Endothelial cell of umbilical vein (primary cell): Measurements from ENCODE around the gene CARD9.

Source experiments
- CTCF ChIP-seq, 2 donors: IDR thresholded peaks; 1 replicate in 1 of 2; 2 replicates in 1 of 2; pipeline ENCODE4 v1.5.1; 2011; ENCODE audit warnings: low read length in 2 of 2, mild to moderate bottlenecking in 2 of 2, moderate library complexity in 2 of 2, control low read depth in 1 of 2, inconsistent platforms in 1 of 2, low read depth in 1 of 2; ENCODE audit not compliant: insufficient read depth in 1 of 2; ENCODE audit errors: extremely low read depth in 1 of 2
- GATA2 ChIP-seq: IDR thresholded peaks from 2 replicates; pipeline ENCODE4 v1.7.0; 2011; ENCODE audit warnings: low read depth, mild to moderate bottlenecking, moderate library complexity, mixed read lengths, low read length; ENCODE audit not compliant: insufficient read length, insufficient read depth
- JUN ChIP-seq: IDR thresholded peaks from 2 replicates; pipeline ENCODE4 v1.6.1; 2011; ENCODE audit warnings: borderline replicate concordance, low read depth; ENCODE audit not compliant: insufficient read length, insufficient read depth
- MAX ChIP-seq: IDR thresholded peaks from 2 replicates; pipeline ENCODE4 v1.6.1; 2011; ENCODE audit not compliant: insufficient read depth, insufficient read length
- MYC ChIP-seq: IDR thresholded peaks from one replicate; pipeline ENCODE4 v1.6.1; 2011; ENCODE audit warnings: mild to moderate bottlenecking, low read depth, low read length
- POLR2AphosphoS5 ChIP-seq: IDR thresholded peaks from 2 replicates; pipeline ENCODE4 v1.6.1; 2012; ENCODE audit warnings: low read depth, mild to moderate bottlenecking, control low read depth, low read length, moderate library complexity; ENCODE audit not compliant: insufficient read depth

GRCh38 chr9:136348691-136349090 lies 24.8 kb downstream of the CARD9 start:
- TF ChIP-seq POLR2AphosphoS5 (no peak), JUN (no peak), CTCF (IDR thresholded peaks at IDR 0.05; ENCODE audit: extremely low read depth in 1 of 2, insufficient read depth in 1 of 2, low read depth in 1 of 2, low read length in 2 of 2) (no peak), MAX (no peak), GATA2 (no peak), MYC (no peak)
